Prostate gland (tissue), 2 donors: Measurements from ENCODE around the gene MAP3K15. TPM values are rescaled to one million over a fixed set of nuclear protein-coding genes. Genes with fewer than 3 reads are reported as not detected.

ENCODE experiments used
- DNase-seq: peaks from one replicate; pipeline ENCODE4 v3.0.0-alpha.2; 2019; ENCODE audit warnings: low spot score
- H3K27ac ChIP-seq, 2 donors: fragments of 200-600 bp; sonication (generic); 2 replicates each; pipeline ENCODE4 v1.5.1; 2017 to 2019
- H3K27me3 ChIP-seq: fragments of 200-600 bp; sonication (generic); replicated peaks from 2 replicates; pipeline ENCODE4 v1.5.1; 2019; ENCODE audit not compliant: insufficient read depth
- H3K36me3 ChIP-seq, 2 donors: fragments of 200-600 bp; sonication (generic); 1 replicate in 1 of 2; 2 replicates in 1 of 2; pipeline versions ENCODE4 v1.5.1 to v1.8.1; 2017 to 2019
- H3K4me1 ChIP-seq: fragments of 200-600 bp; sonication (generic); replicated peaks from 2 replicates; pipeline ENCODE4 v1.5.1; 2019
- H3K4me3 ChIP-seq, 2 donors: fragments of 200-600 bp; sonication (generic); 2 replicates each; pipeline ENCODE4 v1.5.1; 2017 to 2019
- H3K9me3 ChIP-seq: fragments of 200-600 bp; sonication (generic); 2 replicates; pipeline ENCODE4 v1.5.1; 2017
- POLR2A ChIP-seq: fragments of 450-650 bp; IDR thresholded peaks from one replicate; pipeline ENCODE4 v1.6.1; 2016; ENCODE audit warnings: antibody characterized with exemption, mild to moderate bottlenecking
- POLR2AphosphoS5 ChIP-seq: sonication (generic); formaldehyde crosslinking; IDR thresholded peaks from one replicate; pipeline ENCODE4 v1.6.1; 2017; ENCODE audit warnings: antibody characterized with exemption
- WGBS: methylation state at CpG from one replicate; pipeline ENCODE4 v1.1.5; 2018; 5-methylcytosine and 5-hydroxymethylcytosine counted together
- intact Hi-C: fragments of 100-400 bp; cut with DNase I; formaldehyde crosslinking; loops from one replicate; pipeline ENCODE4 v1.14.2; 2022
- total RNA-seq, 2 donors: library from RNA; depleted of rRNA; stranded (reverse); fragments of >200 nt; gene quantifications; one replicate each; pipeline ENCODE4 v1.1.0, GENCODE V29; 2016
- TF ChIP-seq, protein P1 (sequence below), 4 experiments: fragments of 200-600 bp in 2 of 4; fragments of 450-650 bp in 2 of 4; sonication (generic) in 2 of 4; IDR thresholded peaks; 1 replicate in 3 of 4; 2 replicates in 1 of 4; pipeline ENCODE4 v1.5.1; 2016 to 2019; ENCODE audit warnings: antibody characterized with exemption in 4 of 4, mild to moderate bottlenecking in 2 of 4, moderate library complexity in 2 of 4

Gene MAP3K15
- total RNA-seq, 2 donors from 2014 or later = 0.09 to 1.4 TPM

- Histone ChIP-seq H3K9me3 (no peaks in the 10 kb centered on the region), H3K27ac (no peak overlapping the region), H3K4me3 (no peak overlapping the region), H3K4me1 (no peaks in the 10 kb centered on the region), H3K27me3 (no peaks in the 10 kb centered on the region), H3K36me3 (no peaks in the 10 kb centered on the region)
- 75% methylated on average over 8 of the region's 8 CpGs for WGBS
- TF ChIP-seq POLR2AphosphoS5 (no peak), POLR2A (no peak)
- TF ChIP-seq, protein P1, sequence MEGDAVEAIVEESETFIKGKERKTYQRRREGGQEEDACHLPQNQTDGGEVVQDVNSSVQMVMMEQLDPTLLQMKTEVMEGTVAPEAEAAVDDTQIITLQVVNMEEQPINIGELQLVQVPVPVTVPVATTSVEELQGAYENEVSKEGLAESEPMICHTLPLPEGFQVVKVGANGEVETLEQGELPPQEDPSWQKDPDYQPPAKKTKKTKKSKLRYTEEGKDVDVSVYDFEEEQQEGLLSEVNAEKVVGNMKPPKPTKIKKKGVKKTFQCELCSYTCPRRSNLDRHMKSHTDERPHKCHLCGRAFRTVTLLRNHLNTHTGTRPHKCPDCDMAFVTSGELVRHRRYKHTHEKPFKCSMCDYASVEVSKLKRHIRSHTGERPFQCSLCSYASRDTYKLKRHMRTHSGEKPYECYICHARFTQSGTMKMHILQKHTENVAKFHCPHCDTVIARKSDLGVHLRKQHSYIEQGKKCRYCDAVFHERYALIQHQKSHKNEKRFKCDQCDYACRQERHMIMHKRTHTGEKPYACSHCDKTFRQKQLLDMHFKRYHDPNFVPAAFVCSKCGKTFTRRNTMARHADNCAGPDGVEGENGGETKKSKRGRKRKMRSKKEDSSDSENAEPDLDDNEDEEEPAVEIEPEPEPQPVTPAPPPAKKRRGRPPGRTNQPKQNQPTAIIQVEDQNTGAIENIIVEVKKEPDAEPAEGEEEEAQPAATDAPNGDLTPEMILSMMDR (IDR thresholded peaks at IDR 0.05) = no peak
- no peak for DNase-seq
- intact Hi-C loops = no loop called here
These were observed 17.4 kb upstream of the MAP3K15 start for GRCh38 chrX:19532709-19533108.

GRCh38 chrX:19517965-19518364 is 2.7 kb upstream of the MAP3K15 start:
- no peak for DNase-seq
- WGBS = 93% methylated on average over 4 of the region's 4 CpGs
- H3K27ac ChIP-seq = no peak overlapping the region

GRCh38 chrX:19515615-19516105 is 352 bp upstream of the MAP3K15 start:
- H3K4me1 ChIP-seq = no peaks in the 10 kb centered on the region
- no peak for DNase-seq
- H3K27ac ChIP-seq = no peak overlapping the region
- H3K9me3 ChIP-seq = no peaks in the 10 kb centered on the region
- WGBS = 3% methylated on average over 12 of the region's 23 CpGs
- H3K36me3 ChIP-seq = no peaks in the 10 kb centered on the region
- H3K4me3 ChIP-seq = no peak overlapping the region
- intact Hi-C loops = no loop called here
- TF ChIP-seq POLR2AphosphoS5 (no peak), POLR2A (no peak)
- TF ChIP-seq, protein P1 (IDR thresholded peaks at IDR 0.05) = no peak
- H3K27me3 ChIP-seq = no peaks in the 10 kb centered on the region

More at GRCh38 chrX:19517965-19518364, 2.7 kb upstream of the MAP3K15 start:
- TF ChIP-seq POLR2A (no peak), POLR2AphosphoS5 (no peak)
- TF ChIP-seq, protein P1 (IDR thresholded peaks at IDR 0.05) = no peak
- no peaks in the 10 kb centered on the region for H3K4me1 ChIP-seq
- H3K9me3 ChIP-seq = no peaks in the 10 kb centered on the region
- no peaks in the 10 kb centered on the region for H3K36me3 ChIP-seq
- no peaks in the 10 kb centered on the region for H3K27me3 ChIP-seq
- intact Hi-C loops = no loop called here
- no peak overlapping the region for H3K4me3 ChIP-seq

DNA sequence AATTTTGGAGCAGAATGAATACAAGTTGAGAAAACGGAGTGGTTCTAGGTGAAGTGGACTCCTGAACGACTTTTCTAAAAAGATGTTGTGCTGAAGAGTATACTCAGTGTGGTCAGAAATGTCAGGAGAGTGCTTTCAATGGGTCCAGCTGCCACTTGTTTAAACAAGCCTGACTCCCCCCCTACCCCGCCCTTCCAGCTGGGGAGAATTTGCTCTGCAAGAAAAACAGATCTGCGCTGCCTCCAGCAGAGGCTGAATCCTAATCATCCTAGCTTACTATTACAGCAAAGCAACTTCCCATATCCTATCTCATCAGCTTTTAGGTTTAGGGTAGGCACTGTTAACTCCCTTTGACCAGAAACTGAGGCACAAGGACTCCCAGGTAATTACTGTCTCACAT is 1.9 kb downstream of the MAP3K15 start:
- Histone ChIP-seq H3K27me3 (no peaks in the 10 kb centered on the region), H3K36me3 (no peaks in the 10 kb centered on the region), H3K9me3 (no peaks in the 10 kb centered on the region), H3K27ac (no peak overlapping the region), H3K4me1 (no peaks in the 10 kb centered on the region), H3K4me3 (no peak overlapping the region)
- no peak for DNase-seq
- no peak for TF ChIP-seq POLR2AphosphoS5
- TF ChIP-seq POLR2A = no peak
- TF ChIP-seq, protein P1 (IDR thresholded peaks at IDR 0.05) = no peak
- intact Hi-C loops = no loop called here
- WGBS = 15% methylated on average over 4 of the region's 4 CpGs

GRCh38 chrX:19512961-19513360 is 2.3 kb downstream of the MAP3K15 start:
- H3K4me3 ChIP-seq = no peak overlapping the region
- no peaks in the 10 kb centered on the region for H3K9me3 ChIP-seq
- no peak overlapping the region for H3K27ac ChIP-seq
- no peaks in the 10 kb centered on the region for H3K4me1 ChIP-seq
- 33% methylated on average over 9 of the region's 9 CpGs for WGBS
- intact Hi-C loops = no loop called here
- H3K27me3 ChIP-seq = no peaks in the 10 kb centered on the region
- DNase-seq = no peak
- no peaks in the 10 kb centered on the region for H3K36me3 ChIP-seq
- TF ChIP-seq POLR2AphosphoS5 = no peak
- no peak for TF ChIP-seq POLR2A
- TF ChIP-seq, protein P1 (IDR thresholded peaks at IDR 0.05) = no peak
